ENCODE measurements around the gene APBB2.
"Not testable (repeated sequence)": the region's sequence is repeated elsewhere in the genome, so short reads cannot be mapped to it uniquely, and the experiment has no call there.

Gene APBB2

DNA sequence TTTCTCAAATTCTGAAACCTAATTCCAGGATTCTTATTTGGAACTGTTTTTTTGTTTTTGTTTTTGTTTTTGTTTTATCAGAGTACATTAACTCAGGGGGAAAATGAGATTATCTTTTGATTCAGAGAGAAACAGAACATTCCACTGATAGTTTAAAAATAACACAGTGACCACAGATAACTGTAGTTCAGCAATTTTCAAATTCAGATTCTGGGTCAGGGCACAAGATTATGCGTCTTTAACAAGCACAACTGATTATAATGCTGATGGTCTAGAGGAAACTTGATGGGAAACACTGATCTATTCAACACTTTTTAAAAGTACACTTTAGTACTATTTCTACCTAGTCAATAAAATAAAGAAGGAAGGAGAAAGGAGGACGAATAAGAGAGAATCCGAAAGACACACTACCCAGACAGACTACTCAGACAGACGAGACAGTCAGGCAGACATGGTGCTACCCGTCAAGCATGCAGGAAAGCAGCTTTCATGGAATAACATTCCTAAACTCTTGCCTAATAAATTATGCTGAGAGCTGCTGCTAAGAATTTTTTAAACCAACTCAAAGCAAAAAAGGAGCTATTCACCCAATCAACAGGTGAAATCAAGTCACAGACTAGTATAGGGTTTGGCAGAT is 59.0 kb downstream of the APBB2 start:
- DNase-seq, result no peak

DNA sequence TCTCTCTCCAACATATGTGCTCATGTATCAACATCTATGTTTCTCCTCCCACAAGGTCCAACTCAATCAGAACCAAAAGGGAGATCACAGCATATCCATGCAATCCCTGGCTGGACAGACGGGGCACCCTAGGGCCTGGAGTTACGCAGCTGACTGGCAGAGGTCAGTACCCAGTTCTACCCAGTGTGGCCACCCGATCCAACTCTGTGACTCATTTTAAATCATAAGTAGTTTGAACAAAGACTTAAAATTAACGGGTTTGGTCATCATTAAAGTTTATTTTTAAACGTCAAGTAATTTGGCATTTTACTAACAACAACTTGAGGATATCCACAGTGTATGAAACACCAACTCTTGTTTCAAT is 59.5 kb downstream of the APBB2 start:
- no peak for DNase-seq

DNA sequence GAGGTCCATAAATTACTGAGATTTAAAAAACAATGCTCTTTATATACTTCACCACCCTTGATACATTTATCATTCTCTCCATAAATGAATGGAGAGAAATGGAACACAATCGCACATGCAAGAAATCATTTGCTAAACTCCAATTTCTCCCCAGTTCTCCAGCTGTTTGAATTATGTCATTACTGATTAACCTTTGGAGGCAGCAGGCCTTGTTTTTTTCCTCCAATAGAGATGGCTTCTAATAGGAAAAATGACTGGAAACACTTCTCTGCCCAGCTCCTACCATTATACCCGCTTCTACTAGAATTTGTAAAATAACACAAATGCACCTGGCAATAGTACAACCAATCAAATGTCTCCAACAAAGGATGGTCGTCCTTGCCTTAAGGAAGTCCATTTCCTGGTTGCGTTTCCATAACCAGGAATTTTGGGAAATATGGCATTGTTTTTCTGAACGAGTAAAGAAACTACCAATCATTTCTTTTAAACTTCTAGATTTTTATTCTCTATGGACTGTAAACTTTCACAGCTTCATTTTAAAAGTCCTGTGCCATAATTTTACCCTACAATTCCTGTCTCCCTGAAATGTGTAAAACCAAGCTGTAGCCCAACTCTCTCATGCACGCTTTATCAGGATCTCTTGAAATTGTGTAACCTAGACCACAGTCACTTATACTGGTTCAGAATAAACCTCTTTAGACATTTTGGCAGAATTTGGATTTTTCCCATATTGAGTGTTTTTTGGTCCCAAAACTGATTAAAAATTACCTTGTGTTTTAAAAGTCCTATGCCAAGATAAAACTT is 60.1 kb downstream of the APBB2 start:
- DNase-seq, result no peak

DNA sequence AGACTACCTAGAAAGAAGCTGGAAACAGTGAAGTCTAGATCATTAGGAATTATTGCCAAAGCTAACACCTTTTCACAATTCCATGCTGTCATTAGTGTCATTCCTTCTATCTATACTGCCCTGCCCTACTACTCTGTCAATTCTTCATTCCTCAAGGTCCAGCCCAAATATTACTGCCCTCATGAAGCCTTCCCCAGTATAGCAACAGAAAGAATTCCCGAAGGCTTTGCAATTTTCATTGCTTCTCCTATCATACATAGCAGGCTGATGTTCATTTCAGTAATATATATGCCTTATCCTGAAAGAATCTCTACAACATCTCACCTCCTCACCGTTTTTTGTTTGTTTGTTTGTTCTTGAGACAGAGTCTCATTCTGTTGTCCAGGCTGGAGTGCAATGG is 63.9 kb downstream of the APBB2 start:
- no peak for DNase-seq

DNA sequence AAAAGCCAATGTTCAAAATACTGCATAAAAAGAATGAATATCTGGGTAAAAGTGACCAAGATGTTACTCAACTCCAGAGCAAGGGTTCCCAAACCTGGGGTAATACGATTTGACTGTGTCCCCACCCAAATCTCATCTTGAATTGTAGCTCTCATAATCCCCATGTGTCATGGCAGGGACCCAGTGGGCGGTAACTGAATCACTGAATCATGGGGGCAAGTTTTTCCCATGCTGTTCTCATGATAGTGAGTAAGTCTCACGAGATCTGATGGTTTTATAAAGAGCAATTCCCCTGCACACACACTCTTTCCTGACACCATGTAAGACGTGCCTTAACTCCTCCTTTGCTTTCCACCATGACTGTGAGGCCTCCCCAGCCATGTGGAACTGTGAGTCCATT is 64.8 kb downstream of the APBB2 start:
- DNase-seq, result not testable (repeated sequence)

DNA sequence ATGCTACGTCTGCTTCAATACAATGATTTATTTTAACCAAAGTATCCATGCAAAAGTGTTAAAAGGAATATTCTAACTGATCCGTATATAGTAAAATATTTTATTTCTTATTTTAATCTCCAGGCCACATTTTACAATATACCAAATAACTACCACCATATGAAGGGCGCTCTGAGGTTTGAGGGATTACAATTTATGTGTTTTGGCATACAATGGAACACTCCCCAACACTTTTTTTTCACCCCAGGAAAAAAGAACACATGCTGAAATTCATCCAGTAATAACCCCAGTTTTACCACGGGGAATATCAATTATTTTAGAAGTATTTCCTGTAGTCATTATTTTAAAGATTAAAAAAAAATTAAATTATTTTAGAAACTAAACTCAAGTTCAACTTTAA is 65.4 kb downstream of the APBB2 start:
- DNase-seq, result no peak

DNA sequence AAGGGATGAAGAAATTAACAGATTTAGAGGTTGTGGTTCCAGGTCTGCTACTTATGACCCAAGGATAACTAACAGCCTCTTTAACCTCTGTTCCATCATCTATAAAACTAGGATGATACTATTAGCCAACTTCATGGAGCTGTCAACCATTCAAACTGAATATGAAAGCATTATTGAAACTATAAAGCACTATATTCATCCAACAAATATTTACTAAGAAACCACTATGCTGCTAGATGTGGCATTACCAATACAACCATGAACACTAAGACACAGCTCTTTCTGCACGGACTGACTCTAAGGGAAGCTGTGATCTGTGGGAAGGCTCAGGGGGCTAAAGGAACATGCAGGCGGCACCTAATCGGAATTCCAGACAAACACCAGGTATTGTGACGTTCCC is 66.0 kb downstream of the APBB2 start:
- DNase-seq, result no peak

DNA sequence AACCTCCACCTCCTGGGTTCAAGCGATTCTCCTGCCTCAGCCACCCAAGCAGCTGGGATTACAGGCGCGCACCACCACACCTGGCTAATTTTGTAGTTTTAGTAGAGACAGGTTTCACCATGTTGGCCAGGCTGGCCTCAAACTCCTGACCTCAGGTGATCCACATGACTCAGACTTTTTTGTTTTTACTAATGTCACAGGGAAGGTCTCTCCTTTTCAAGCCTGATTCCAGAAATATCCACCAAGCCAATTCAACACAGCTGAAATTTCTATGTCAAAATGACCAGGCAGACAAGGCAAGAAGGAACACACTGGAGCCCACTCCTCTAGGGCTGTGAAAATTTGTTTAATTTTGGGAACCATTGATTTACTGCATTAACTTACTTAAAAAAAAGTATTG is 66.8 kb downstream of the APBB2 start:
- DNase-seq, result not testable (repeated sequence)

DNA sequence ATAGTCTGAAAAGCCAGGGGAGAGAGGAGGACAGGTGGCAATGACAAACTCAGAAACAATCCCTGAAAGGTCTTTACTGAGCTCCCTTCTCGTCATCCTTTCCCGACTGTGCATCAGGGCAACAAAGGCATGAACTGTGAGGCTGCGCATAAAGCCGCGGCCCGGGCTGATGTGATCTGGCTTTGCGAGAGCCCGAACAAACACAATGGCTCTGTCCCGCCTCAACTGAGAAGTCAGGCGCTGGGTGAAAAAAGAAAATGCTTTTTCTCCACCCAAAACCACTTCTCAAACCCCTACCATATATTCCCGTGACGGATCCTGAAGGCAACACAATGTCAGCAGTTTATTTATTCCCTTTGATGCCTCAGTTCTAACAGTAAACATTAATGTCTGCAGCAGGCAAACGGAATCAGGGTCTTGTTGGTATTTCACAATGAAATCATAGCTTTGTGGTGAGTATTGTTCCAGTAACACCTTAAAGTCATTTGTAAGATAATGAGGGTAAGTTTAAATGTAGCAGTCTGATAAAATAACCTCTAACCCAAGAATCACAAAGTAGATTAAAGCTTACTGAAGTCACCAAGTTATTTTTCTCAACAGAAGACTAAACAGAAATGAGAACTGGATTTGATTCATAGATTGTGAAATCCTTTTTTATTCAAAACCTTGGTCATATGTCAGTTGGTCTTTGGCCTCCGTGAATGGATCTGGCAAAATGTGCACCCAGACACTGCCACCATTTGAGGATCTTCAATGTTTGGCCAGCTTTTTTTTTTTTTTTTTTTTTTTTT is 67.4 kb downstream of the APBB2 start:
- DNase-seq, result no peak

DNA sequence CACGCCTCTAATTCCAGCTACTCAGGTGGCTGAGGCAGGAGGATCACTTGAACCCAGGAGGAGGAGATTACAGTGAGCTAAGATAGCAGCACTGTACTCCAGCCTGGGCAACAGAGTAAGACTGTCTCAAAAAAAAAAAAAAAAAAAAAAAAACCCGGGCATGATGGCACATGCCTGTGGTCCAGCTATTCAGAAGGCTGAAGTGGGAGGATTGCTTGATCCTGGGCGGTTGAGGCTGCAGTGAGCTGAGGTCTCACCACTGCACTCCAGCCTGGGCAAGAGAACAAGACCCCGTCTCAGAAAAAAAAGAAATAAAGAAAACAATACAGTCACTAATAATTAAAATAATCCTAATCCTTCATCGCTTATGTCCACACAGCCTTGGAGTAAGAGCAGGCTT is 68.1 kb downstream of the APBB2 start:
- DNase-seq, result no peak

DNA sequence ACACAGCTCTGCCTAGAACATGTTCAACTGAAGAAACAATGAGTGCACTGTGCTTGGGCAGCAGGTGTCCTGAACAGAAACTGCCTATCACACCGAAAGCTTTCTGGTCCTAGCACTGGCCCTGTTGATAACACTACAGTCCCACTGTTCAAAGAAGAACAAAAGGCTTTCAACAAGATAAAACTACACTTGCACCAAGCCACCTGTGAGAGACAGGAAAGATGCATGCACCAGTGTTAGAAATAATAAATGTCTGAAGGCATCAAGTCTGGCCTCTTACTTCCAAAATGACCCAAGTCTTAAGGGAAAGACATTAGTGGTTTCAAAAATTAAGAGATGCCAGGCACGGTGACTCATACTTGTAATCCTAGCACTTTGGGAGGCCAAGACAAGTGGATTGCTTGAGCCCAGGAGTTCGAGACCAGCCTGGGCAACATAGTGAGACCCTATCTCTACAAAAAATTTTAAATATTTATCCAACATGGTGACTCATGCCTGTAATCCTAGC is 68.7 kb downstream of the APBB2 start:
- no peak for DNase-seq

DNA sequence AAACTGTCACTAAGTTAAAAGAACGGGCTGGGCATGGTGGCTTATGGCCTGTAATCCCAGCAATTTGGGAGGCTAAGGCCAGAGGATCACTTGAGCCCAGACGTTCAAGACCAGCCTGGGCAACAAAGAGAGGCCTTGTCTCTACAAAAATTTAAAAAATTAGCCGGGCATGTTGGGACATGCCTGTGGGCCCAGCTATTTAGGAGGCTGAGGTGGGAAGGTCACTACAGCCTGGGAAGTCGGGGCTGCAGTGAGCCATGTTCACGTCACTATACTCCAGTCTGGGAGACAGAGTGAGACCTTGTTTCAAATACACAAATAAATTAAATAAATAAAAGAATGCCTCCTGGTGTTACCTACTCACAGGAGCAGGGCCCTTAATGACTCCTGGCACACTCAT is 69.5 kb downstream of the APBB2 start:
- no peak for DNase-seq

DNA sequence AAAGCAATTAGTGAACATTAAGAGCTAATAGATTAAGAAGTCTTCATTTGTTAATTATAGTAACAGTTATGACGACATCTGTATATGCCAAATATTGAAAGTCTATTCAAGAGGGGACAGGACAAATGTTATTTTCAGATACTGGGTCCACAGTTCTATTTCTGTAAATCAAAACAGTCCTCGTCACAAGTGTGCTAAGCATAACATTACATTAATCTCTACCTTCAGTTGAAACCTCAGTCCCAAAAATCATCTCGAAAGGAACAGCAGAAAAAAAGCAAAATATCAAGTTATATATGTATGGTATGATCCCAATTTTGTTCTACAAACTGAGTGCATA is 70.3 kb downstream of the APBB2 start:
- DNase-seq, result no peak

DNA sequence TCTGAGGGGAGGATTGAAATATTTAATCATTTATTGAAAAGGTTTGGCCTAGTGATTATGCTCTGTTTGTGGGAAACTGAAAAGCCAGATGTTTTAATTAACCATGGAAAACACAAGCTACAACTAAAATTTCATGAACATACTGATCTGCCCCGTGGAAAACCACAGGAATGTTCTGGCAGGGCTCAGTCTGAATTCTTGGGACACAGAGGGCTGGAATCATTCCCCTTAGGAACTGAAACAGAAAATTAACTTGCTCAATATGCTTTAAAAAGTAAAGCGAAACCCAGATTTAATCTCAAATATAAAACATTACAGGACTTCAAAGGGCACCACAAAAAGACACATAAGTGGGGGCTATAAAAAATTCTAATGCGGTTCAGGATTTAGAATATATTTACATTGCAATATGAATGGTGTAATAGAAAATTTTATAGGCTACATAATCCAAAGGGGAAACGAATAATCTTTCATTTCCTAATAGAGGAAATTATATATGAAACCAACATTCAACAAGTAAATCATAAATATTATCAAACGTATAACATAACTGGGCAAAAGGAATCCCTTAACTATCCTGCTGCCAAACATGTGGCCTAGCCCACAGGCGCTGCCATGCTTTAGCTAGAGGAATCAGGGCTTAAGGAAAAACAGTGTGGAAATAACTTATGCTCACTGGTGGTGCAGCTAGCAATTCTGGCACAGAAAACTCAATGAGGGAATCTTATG is 70.9 kb downstream of the APBB2 start:
- no peak for DNase-seq

DNA sequence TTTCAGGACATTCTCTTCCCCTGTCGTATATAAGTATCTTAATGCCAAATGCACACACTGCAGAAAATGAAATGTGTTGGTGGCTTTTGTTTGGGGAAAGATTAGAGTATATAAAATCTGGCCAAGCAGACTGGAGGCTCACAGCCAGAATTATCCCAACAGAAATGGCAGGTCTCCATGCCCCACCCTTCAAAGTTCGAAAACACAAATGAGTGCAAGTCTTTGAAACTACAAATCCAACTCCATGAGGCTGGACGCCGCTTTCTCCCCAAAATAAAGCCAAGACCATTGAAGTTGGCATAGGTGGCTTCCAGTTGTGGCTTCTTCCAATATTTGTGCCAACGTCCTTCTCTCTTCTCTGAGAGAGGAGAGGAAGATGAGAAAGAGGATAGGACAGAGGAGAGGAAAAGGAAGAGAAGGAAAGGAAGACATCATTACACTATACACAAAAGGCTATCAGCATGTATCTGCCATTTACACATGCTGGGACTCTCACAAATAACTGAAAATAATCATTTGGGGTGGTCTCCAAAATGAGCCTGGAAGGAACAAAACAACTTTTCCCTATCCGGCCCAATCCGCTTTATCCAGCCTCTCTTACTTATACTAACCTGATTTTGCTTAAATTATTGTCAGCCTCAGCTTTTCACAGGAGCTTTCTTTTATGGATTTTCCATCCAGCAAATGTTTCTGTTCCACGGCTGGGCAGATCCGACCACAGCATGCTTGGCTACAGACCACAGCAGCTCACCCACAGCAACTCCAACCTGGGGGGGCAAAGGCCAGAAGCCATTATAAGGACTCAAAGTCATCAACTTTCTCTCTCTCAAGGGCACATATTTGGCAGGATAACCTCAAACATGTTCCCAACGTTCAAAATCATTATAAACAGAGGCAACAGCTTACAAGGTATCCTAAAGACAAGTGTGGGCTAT is 71.7 kb downstream of the APBB2 start:
- DNase-seq, result no peak

DNA sequence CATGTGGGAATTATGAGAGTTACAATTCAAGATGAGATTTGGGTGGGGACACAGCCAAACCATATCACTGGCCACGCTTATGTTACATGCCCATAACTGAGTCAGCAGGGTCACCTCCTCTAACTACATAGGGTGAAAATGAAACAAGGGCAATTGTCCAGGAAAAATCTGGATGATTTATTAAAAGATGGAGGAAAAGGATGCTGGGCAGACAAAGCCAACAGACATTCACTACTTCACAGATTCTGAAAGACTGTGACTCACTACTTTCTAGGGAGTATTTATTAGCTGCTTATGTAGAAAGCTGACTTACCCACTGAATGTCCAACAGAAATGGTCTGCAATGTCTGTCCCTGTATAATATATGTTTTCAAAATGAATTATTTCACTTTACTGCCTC is 72.4 kb downstream of the APBB2 start:
- no peak for DNase-seq

DNA sequence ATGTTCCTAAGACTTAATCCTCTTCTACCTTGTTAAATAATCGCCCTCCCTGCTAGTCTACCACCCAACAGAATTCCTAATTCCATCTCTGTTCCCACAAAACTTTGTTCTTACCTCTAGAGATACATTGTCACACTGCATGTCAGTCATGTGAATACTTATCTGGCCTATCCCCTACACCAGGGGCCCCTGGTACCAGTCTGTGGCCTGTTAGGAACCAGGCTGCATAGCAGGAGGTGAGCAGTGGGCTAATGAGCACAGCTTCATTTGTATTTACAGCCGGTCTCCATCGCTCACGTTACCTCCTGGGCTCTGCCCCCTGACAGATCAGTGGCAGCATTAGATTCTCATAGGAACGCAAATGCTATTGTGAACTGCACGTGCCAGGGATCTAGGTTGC is 73.9 kb downstream of the APBB2 start:
- no peak for DNase-seq

DNA sequence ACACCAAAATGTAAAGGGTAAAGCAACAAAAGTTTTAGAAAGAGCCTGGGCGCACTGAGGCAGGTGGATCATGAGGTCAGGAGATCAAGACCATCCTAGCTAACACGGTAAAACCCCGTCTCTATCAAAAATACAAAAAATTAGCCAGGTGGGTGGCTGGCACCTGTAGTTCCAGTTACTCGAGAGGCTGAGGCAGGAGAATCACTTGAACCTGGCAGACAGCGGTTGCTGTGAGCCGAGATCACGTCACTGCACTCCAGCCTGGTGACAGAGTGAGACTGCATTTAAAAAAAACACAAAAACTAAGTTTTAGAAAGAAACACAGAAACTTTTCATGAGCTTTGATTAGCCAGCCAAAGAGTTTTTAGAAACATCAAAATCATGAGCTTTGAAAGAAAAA is 76.5 kb downstream of the APBB2 start:
- DNase-seq, result no peak

DNA sequence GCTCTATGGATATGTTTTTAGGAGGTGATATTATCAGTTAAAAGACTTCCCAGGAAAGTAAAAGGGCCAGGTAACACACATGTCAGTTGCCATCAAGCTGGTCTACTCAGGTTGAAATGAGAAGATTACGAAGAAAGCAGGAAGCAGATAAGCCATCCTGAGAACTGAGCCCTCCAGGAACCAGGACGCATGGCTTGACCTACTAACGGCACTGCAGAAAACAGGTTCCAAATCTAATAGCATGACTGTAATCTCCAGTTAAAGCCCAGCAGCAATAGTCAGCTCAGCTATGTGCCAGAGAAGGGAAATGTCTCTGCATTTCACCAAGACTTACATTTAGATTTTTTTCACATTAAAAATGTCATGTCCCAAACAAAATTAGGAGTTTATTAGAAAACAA is 77.9 kb downstream of the APBB2 start:
- DNase-seq, result no peak

DNA sequence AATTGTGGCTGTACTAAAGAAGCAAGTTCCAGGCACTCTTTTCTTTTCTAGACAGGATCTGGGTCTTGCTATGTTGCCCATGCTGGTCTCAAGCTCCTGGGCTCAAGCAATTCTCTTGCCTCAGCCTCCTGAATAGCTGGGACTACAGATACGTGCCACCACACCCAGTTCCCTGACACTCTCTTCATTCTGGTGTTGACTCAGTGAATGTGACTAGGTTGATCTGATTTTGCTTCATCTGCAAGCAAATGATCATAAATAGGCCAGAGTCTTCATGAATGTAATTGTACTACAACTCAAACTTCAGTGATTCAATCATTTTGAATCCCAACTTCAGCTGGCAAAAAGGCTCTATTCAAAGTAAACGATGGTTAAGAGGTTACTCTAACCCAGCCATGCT is 78.5 kb downstream of the APBB2 start:
- no peak for DNase-seq

DNA sequence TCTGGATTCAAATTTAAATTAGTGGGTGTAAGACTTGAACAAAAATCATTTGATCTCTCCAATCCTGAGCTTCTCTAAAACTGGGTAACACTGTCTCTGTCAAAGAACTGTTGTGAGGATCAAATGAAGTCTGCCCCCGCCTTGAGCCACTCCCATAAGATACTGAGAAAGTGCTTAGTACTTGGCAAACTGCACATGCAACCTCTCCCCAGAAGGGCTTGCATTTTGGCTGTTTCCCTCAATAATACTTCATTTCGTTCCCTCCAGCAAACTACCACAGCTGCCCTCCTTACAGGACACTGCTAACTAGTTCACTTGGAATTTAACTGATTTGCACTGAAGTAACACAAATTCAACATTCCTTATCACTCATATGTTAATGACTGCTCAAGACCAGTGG is 79.8 kb downstream of the APBB2 start:
- no peak for DNase-seq

DNA sequence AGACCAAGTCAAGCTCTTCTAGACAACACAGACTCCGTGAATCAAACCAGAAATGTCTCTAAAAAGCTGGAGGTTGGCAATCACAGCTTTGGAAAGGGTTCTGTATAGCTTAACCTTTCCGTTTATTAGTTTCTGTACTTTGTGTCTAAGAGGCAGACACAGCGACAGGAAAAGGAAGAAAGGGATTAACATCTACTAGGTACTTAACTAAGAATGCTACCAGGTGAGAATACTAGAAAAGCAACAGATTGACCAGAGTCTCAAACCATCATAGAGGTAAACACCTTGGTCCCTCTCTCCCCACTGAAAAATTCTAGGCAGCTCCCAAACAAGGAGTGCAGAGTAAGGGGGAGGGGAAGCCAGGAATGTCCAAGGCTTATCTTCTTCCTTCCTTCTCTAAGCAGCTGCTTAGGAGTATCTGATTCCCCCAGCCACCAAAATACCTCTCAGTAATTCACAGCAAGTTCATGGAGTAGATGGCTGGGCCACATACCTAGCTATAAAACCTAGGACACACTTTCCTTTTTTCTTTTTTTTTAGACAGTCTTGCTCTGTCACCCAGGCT is 80.8 kb downstream of the APBB2 start:
- no peak for DNase-seq
